Vagina (tissue), 2 donors: ENCODE measurements around the gene BMP8B. TPM values are rescaled to one million over a fixed set of nuclear protein-coding genes. Genes with fewer than 3 reads are reported as not detected.
"Not testable (repeated sequence)": the region's sequence is repeated elsewhere in the genome, so short reads cannot be mapped to it uniquely, and the experiment has no call there.

Experiments used
- DNase-seq, 2 donors: peaks; one replicate each; pipeline ENCODE4 v3.0.0-alpha.2; 2017; ENCODE audit errors: extremely low spot score in 2 of 2
- H3K27ac ChIP-seq: fragments of 200-600 bp; sonication (generic); one replicate; pipeline ENCODE4 v1.5.1; 2019
- H3K27me3 ChIP-seq: fragments of 200-600 bp; sonication (generic); one replicate; pipeline ENCODE4 v1.5.1; 2019
- H3K36me3 ChIP-seq, 2 donors: fragments of 200-600 bp; sonication (generic); one replicate each; pipeline ENCODE4 v1.5.1; 2017 to 2019
- H3K4me1 ChIP-seq: fragments of 200-600 bp; sonication (generic); one replicate; pipeline ENCODE4 v1.5.1; 2019
- H3K4me3 ChIP-seq, 2 donors: fragments of 200-600 bp; sonication (generic); 1 replicate in 1 of 2; 2 replicates in 1 of 2; pipeline ENCODE4 v1.5.1; 2016 to 2019
- H3K9me3 ChIP-seq: fragments of 200-600 bp; sonication (generic); one replicate; pipeline ENCODE4 v1.5.1; 2019
- CTCF ChIP-seq, 3 experiments: fragments of 450-650 bp in 2 of 3; fragments of 200-600 bp in 1 of 3; sonication (generic) in 1 of 3; IDR thresholded peaks; one replicate each; pipeline ENCODE4 v1.5.1; 2017 to 2019; ENCODE audit warnings: antibody characterized with exemption in 3 of 3, mild to moderate bottlenecking in 2 of 3, moderate library complexity in 2 of 3
- POLR2A ChIP-seq, 2 donors: fragments of 450-650 bp; IDR thresholded peaks; one replicate each; pipeline ENCODE4 v1.6.1; 2017; ENCODE audit warnings: antibody characterized with exemption in 2 of 2, mild to moderate bottlenecking in 2 of 2, moderate library complexity in 2 of 2
- POLR2AphosphoS5 ChIP-seq, 2 donors: sonication (generic); formaldehyde crosslinking; IDR thresholded peaks; one replicate each; pipeline ENCODE4 v1.9.0; 2017; ENCODE audit warnings: antibody characterized with exemption in 2 of 2, mild to moderate bottlenecking in 2 of 2, low read depth in 1 of 2; ENCODE audit not compliant: insufficient read depth in 1 of 2
- intact Hi-C: fragments of 100-400 bp; cut with DNase I; formaldehyde crosslinking; loops from one replicate; pipeline ENCODE4 v1.15.1; 2023
- total RNA-seq: library from RNA; depleted of rRNA; stranded (reverse); fragments of >200 nt; gene quantifications from one replicate; pipeline ENCODE4 v1.2.3, GENCODE V29; 2016

BMP8B gene
- total RNA-seq, 1 donor from 2014 or later: 0.98 TPM

GRCh38 chr1:39799770-39800470 lies 11.3 kb upstream of the BMP8B start:
- Histone ChIP-seq H3K9me3 (no peaks in the 10 kb centered on the region), H3K27me3 (no peaks in the 10 kb centered on the region), H3K36me3 (no peaks in the 10 kb centered on the region), H3K4me1 (no peaks in the 10 kb centered on the region), H3K27ac (no peak overlapping the region), H3K4me3 (no peak overlapping the region)
- no peak for DNase-seq
- intact Hi-C loops: no loop called here
- no peak for TF ChIP-seq POLR2A (IDR thresholded peaks at IDR 0.05)
- TF ChIP-seq CTCF (IDR thresholded peaks at IDR 0.05): peak; percentile 46 to 58 (median 57)

- H3K4me1 ChIP-seq, H3K9me3 ChIP-seq, H3K36me3 ChIP-seq, DNase-seq, intact Hi-C loops, H3K27ac ChIP-seq, H3K4me3 ChIP-seq, H3K27me3 ChIP-seq: not testable (repeated sequence)
- peak in 1 of 2 donors; percentile 13 for TF ChIP-seq POLR2AphosphoS5 (IDR thresholded peaks at IDR 0.05; ENCODE audit: insufficient read depth in 1 of 2, low read depth in 1 of 2)
Observed at GRCh38 chr1:39798859-39799769, 10.4 kb upstream of the BMP8B start.

- DNase-seq: no peak
- TF ChIP-seq CTCF (IDR thresholded peaks at IDR 0.05) (no peak), POLR2AphosphoS5 (IDR thresholded peaks at IDR 0.05; ENCODE audit: insufficient read depth in 1 of 2, low read depth in 1 of 2) (no peak), POLR2A (IDR thresholded peaks at IDR 0.05) (no peak)
- H3K9me3 ChIP-seq: no peaks in the 10 kb centered on the region
- intact Hi-C loops: no loop called here
- no peaks in the 10 kb centered on the region for H3K27me3 ChIP-seq
- H3K4me3 ChIP-seq: no peak overlapping the region
- no peak overlapping the region for H3K27ac ChIP-seq
- H3K36me3 ChIP-seq: no peaks in the 10 kb centered on the region
- H3K4me1 ChIP-seq: no peaks in the 10 kb centered on the region
Observed at GRCh38 chr1:39795651-39796050, 7.0 kb upstream of the BMP8B start.

GRCh38 chr1:39791838-39792237 lies 3.2 kb upstream of the BMP8B start:
- TF ChIP-seq CTCF (IDR thresholded peaks at IDR 0.05) (no peak), POLR2A (IDR thresholded peaks at IDR 0.05) (no peak), POLR2AphosphoS5 (IDR thresholded peaks at IDR 0.05; ENCODE audit: insufficient read depth in 1 of 2, low read depth in 1 of 2) (no peak)
- Histone ChIP-seq H3K36me3 (no peaks in the 10 kb centered on the region), H3K9me3 (no peaks in the 10 kb centered on the region), H3K4me1 (peaks cover 6% of the 10 kb centered on the region), H3K4me3 (no peak overlapping the region), H3K27me3 (no peaks in the 10 kb centered on the region), H3K27ac (no peak overlapping the region)
- intact Hi-C loops: no loop called here
- DNase-seq: no peak

GRCh38 chr1:39789571-39790110 lies 976 bp upstream of the BMP8B start:
- Histone ChIP-seq H3K9me3 (no peaks in the 10 kb centered on the region), H3K27me3 (no peaks in the 10 kb centered on the region), H3K4me3 (peak overlapping the region; percentile 46 to 49), H3K4me1 (peaks cover 6% of the 10 kb centered on the region), H3K27ac (no peak overlapping the region), H3K36me3 (no peaks in the 10 kb centered on the region)
- intact Hi-C loops: no loop called here
- TF ChIP-seq POLR2AphosphoS5 (IDR thresholded peaks at IDR 0.05; ENCODE audit: insufficient read depth in 1 of 2, low read depth in 1 of 2): no peak
- TF ChIP-seq POLR2A (IDR thresholded peaks at IDR 0.05): no peak
- no peak for TF ChIP-seq CTCF (IDR thresholded peaks at IDR 0.05)
- no peak for DNase-seq
